GM13977 (cell line): ENCODE data around the gene TRIM28.
A peak's percentile ranks its signal among the peaks of the same experiment; 100 is the strongest.
"Not testable (repeated sequence)": the region's sequence is repeated elsewhere in the genome, so short reads cannot be mapped to it uniquely, and the experiment has no call there.

ENCODE experiments used
- DNase-seq: peaks from one replicate; pipeline ENCODE4 v3.0.0; 2012; ENCODE audit warnings: low spot score
- CTCF ChIP-seq: IDR thresholded peaks from 2 replicates; pipeline ENCODE4 v1.5.1; 2012; ENCODE audit warnings: mild to moderate bottlenecking, control low read depth; ENCODE audit not compliant: insufficient read depth; ENCODE audit errors: extremely low read depth, missing control alignments
- in situ Hi-C: fragments of 300-500 bp; cut with MboI; formaldehyde crosslinking; loops from one replicate; pipeline ENCODE4 v1.12.0; 2022; ENCODE audit warnings: low sequenced_read_pairs, low pct_unique_long_range_greater_than_20kb, mixed read lengths, inconsistent platforms; ENCODE audit not compliant: unreplicated experiment

Gene TRIM28

GRCh38 chr19:58536852-58537798, 6.7 kb upstream of the TRIM28 start:
- no peak for DNase-seq
- in situ Hi-C loops = no loop called here
- TF ChIP-seq CTCF = no peak

DNA sequence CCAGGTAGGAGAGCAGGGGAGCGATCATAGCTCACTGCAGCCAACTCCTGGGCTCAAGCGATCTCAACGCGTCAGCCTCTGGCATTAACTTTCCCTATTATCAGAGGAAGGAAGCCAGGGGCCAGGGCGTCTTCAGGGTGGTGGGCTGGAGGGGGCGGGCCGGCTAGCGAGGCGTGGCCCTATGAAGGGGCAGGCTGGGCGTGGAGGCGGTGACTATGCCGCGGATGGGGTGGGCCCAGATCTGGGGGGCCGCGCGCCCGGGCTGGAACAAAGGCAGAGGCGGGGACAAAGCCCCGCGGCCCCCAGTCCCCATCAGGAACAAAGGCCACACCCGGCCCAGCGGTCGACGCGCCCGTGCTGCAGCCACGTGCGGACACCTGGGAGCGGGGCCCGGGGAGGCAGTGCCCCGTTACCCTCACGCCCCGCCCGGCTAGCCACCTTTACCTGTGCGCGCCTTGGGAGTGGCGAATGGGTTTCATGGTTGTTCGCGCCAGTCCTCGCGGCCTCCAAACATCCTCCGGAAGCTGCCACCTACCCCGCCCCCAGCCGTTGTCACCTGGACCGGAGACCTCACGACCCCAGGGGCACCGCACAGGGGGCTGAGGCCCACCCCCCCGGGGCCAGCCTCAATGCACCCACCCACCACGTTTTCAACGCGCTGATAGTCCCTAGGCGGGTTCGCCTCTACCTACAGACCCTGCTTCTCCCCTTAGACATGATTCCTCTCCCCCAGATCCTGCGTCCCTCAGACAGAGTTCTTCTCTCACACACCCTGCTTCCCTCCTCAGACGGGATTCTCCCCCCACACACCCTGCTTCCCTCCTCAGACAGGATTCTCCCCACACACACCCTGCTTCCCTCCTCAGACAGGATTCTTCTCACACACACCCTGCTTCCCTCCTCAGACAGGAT, 5.4 kb upstream of the TRIM28 start:
- TF ChIP-seq CTCF = no peak
- DNase-seq = no peak
- in situ Hi-C loops = no loop called here

GRCh38 chr19:58539169-58539559, 4.7 kb upstream of the TRIM28 start:
- DNase-seq, in situ Hi-C loops: not testable (repeated sequence)

- DNase-seq, in situ Hi-C loops: not testable (repeated sequence)
Observed at GRCh38 chr19:58542641-58543372, 1.1 kb upstream of the TRIM28 start.

DNA sequence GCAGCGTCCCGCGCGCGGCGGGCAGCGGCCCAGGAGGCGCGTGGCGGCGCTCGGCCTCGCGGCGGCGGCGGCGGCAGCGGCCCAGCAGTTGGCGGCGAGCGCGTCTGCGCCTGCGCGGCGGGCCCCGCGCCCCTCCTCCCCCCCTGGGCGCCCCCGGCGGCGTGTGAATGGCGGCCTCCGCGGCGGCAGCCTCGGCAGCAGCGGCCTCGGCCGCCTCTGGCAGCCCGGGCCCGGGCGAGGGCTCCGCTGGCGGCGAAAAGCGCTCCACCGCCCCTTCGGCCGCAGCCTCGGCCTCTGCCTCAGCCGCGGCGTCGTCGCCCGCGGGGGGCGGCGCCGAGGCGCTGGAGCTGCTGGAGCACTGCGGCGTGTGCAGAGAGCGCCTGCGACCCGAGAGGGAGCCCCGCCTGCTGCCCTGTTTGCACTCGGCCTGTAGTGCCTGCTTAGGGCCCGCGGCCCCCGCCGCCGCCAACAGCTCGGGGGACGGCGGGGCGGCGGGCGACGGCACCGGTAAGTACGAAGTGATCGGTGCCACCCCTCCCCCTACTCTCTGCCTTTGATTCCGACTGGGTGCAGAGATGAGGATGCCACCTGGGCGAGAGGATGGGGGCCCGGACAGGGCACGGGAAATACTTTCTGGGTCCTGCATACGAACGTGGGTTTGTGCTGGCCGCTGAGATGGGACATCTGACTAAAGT, 874 bp downstream of the TRIM28 start:
- no peak for TF ChIP-seq CTCF
- peak; percentile 97 for DNase-seq
- in situ Hi-C loops = no loop called here

DNA sequence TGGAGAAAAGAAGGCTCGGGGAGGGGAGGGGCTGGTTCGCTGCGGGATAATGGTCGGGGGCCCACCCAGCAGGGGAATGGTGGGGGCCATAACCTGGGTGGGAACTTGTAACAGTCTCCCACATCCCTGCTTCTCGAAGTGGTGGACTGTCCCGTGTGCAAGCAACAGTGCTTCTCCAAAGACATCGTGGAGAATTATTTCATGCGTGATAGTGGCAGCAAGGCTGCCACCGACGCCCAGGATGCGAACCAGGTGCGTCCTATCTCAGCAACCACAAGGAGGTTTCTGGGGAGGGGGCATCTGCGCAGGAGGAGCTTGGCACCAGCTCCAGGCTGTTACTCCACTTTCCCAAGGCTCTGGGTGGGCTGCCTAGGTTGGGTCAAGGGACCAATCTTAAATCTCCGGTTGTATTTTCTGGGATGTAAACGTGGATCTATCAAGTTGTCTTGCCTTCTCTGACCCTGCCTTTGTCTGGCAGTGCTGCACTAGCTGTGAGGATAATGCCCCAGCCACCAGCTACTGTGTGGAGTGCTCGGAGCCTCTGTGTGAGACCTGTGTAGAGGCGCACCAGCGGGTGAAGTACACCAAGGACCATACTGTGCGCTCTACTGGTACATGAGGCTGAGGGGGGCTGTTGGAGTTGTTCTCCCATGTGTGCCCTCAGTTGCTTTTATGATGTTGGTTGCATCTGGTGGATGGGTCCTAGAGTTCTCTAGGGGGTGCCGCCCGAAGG, 1.6 kb downstream of the TRIM28 start:
- TF ChIP-seq CTCF = no peak
- DNase-seq = no peak
- in situ Hi-C loops = no loop called here
